ENCODE measurements around the gene MROH8.

The MROH8 gene

GRCh38 chr20:37072293-37073196 lies 106.8 kb downstream of the MROH8 start:
- no peak for TF ChIP-seq CTCF (IDR thresholded peaks at IDR 0.05)

- TF ChIP-seq CTCF (IDR thresholded peaks at IDR 0.05): no peak
Observed at GRCh38 chr20:37071481-37071911, 107.9 kb downstream of the MROH8 start.

DNA sequence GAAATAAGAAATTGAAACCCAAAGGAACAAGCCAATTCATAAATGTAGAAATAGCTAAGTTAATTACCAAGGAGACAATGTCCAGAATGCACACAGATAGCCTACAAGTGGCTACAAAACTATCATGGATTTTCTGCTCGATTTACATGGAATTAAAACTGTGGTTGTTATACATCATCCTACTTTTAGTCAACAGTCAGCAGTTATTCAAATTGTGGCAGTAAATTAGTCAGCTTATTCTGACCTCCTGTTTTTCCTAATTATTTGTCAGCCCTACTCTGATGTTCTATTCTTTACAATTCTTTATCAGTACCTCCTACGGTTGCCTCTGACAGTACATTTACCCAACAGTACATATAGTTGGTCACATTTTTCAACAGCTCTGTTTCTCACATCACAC lies 113.2 kb downstream of the MROH8 start:
- TF ChIP-seq CTCF (IDR thresholded peaks at IDR 0.05): no peak

GRCh38 chr20:37055276-37055675 lies 124.1 kb downstream of the MROH8 start:
- TF ChIP-seq CTCF (IDR thresholded peaks at IDR 0.05): no peak

DNA sequence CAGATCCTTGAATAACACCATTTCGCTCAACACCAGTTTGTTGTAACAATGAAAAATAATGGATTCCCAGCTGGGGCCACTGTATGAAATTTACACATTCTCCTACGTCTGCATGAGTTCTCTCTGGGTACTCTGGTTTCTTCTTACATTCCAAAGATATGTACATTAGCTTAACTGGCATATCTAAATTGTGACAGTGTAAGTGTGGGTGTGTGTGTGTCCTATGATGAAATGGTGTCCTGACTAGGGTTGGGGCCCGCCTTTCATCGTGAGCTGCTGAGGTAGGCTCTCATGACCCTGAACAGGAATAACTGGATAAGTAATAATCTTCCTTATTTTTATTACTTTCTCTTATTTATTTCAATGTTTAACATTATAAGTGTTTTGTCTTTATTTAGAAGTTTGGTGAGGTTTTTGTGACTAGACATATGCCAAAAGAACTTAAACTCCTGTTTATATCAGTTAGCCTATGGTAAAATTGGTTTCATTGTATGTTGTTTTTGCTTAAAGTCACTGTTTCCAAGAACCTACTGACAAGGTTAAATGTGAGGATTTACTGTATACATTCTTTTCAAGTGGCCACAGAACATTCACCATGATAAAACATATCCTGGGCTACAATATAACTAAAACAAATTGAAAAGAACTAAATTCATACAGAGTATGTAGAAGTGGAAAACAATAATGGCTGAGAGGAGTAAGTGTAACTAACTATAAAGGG lies 126.0 kb downstream of the MROH8 start:
- TF ChIP-seq CTCF (IDR thresholded peaks at IDR 0.05): no peak
